ENCODE results near the gene ASRGL1.

DNA sequence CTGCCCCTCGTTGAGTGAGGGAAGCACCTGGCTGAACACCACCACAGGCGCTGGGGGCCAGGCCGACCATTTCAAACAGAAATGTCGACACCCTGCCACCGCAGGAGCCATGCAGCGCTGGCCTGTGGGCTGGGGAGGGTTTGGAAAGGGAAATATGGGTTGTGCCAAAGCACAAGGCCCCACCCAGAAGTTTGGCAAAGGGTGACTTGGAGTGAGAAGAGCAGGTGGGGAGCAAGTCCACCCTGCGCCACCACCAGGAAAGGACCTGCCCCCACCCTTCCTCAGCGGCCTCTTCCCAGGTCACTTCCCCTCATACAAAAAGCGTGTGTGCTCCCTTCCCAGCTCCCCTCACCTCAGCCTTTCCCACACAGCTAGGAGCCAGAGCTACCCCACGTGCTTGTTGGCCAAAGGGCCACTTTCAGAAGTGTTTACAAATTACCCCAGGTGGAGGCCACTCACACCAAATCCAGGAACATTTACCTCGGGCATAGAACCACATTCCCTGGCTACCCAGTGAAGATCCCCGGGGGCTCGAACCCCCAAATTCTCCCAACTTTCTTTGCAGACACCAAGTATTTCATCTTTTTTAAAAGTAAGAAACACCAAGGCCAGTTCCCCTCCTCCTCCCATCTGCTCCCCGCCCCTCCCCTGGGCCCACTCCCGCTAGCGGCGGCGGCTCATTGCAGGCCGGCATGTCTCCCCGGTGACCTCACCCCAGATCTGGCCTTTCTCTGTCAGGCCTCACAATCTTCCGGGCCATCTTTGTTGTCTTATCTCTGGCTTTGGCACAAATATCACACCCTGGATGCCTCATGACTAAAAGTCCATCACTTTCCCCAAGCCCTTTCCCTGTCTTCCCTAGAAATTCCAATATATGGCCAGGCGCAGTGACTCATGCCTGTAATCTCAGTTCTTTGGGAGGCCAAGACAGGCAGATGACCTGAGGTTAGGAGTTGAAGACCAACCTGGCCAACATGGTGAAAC, 61.1 kb downstream of the ASRGL1 start:
- TF ChIP-seq POLR2A (IDR thresholded peaks at IDR 0.05): no peak
- TF ChIP-seq, protein P1, sequence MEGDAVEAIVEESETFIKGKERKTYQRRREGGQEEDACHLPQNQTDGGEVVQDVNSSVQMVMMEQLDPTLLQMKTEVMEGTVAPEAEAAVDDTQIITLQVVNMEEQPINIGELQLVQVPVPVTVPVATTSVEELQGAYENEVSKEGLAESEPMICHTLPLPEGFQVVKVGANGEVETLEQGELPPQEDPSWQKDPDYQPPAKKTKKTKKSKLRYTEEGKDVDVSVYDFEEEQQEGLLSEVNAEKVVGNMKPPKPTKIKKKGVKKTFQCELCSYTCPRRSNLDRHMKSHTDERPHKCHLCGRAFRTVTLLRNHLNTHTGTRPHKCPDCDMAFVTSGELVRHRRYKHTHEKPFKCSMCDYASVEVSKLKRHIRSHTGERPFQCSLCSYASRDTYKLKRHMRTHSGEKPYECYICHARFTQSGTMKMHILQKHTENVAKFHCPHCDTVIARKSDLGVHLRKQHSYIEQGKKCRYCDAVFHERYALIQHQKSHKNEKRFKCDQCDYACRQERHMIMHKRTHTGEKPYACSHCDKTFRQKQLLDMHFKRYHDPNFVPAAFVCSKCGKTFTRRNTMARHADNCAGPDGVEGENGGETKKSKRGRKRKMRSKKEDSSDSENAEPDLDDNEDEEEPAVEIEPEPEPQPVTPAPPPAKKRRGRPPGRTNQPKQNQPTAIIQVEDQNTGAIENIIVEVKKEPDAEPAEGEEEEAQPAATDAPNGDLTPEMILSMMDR (IDR thresholded peaks at IDR 0.05): no peak

Data from uterus (tissue), 2 donors.